ENCODE results near the gene PTPRG. TPM values are rescaled to one million over a fixed set of nuclear protein-coding genes. Genes with fewer than 3 reads are reported as not detected.

PTPRG gene
- total RNA-seq, 1 donor from 2014 or later: 77.2 TPM

DNA sequence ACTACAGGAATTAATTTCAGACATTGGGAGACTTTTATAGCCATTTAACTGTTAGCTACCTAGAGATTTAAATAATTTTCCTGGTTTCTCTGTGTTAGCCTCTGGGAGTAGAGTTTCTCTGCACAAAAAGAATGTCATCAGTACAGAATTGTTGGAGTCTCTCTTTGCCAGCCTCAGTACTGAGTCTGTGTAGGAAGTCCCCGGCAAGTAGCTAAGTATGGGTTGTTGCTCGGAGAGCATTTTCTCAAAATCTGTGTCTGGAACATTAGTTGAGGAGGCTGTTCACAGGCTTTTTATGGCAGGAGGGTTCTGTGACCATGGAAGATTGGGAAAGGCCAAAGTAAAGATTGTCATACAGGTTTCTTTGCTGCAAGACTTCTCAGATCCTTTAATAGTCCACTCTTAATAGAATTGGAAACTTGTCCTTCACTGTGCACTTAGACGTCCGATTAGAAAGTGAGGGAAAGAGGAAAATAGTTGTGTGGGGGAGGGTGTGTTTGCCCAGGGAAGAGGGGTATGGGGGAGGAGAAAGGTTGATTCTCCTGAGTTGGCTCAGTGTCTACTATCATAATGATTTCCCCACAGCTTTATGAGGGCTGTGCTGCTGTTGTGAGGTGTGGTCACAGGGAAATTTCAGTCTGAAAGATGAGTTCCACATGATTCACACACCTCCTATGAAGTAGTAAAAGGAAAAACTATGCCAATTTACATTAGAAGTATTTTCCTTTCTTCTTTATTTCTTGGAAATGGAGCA is 207.1 kb downstream of the PTPRG start:
- Mint-ChIP-seq H3K9me3 (peaks cover 4% of the 10 kb centered on the region), H3K4me3 (no peak overlapping the region), H3K27ac (no peak overlapping the region), H3K36me3 (peaks cover 3% of the 10 kb centered on the region), H3K4me1 (ENCODE audit: unreplicated experiment) (peaks cover 20% of the 10 kb centered on the region), H3K27me3 (no peaks in the 10 kb centered on the region)
- TF ChIP-seq, protein P1, sequence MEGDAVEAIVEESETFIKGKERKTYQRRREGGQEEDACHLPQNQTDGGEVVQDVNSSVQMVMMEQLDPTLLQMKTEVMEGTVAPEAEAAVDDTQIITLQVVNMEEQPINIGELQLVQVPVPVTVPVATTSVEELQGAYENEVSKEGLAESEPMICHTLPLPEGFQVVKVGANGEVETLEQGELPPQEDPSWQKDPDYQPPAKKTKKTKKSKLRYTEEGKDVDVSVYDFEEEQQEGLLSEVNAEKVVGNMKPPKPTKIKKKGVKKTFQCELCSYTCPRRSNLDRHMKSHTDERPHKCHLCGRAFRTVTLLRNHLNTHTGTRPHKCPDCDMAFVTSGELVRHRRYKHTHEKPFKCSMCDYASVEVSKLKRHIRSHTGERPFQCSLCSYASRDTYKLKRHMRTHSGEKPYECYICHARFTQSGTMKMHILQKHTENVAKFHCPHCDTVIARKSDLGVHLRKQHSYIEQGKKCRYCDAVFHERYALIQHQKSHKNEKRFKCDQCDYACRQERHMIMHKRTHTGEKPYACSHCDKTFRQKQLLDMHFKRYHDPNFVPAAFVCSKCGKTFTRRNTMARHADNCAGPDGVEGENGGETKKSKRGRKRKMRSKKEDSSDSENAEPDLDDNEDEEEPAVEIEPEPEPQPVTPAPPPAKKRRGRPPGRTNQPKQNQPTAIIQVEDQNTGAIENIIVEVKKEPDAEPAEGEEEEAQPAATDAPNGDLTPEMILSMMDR (conservative IDR thresholded peaks at IDR 0.05): no peak
- DNase-seq (ENCODE audit: extremely low spot score, unreplicated experiment): no peak

DNA sequence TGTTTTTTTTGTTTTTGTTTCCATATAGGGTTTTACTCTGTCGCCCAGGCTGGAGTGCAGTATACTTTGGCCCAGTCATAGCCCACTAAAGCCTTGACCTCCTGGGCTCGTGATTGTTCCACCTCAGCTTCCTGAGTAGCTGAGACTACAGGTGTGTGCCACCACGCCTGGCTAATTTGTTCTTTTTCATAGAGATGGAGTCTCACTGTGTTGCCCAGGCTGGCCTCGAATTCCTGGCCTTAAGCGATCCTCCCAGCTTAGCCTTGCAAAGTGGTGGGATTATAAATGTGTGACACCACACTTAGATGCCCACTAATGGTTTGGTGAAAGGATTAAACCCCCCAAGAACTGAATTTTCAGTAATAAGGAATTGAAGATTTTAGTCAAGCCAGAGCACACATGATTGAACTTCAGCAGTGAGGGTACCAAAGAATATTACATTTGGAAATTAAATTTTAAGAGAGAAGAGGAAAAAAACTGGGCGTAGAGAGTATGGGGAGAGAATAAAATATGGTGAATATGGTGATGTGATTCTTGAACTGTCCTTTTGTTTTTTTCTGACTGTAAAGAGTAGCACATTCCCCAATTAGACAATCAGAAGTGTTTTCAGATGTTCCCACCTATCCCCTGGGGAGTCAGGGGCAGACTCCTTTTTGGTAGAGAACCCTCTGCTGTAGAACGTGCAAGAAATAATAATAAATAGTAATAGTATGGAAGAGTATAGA is 208.1 kb downstream of the PTPRG start:
- DNase-seq (ENCODE audit: extremely low spot score, unreplicated experiment): no peak
- TF ChIP-seq, protein P1 (conservative IDR thresholded peaks at IDR 0.05): no peak
- H3K4me1 Mint-ChIP-seq (ENCODE audit: unreplicated experiment): peaks cover 24% of the 10 kb centered on the region
- no peaks in the 10 kb centered on the region for H3K9me3 Mint-ChIP-seq
- H3K27me3 Mint-ChIP-seq: no peaks in the 10 kb centered on the region
- H3K4me3 Mint-ChIP-seq: no peak overlapping the region
- H3K27ac Mint-ChIP-seq: no peak overlapping the region
- peaks cover 3% of the 10 kb centered on the region for H3K36me3 Mint-ChIP-seq

DNA sequence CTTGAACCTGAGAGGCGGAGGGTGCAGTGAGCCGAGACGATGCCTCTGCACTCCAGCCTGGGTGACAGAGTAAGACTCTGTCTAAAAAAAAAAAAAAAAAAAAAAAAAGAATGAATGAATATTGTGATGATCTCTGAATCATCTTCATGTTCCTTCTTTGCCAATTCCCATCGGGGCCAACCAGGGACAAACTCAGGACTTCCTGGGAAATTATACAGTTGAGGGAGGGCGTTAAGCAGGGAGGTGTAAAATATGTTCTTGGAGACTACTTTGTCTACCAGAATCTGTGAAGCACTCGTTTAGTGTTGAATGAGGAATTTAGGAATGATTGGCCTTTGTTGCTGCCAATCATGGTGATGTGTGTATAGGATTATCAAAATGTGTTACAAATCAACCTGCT is 210.6 kb downstream of the PTPRG start:
- DNase-seq (ENCODE audit: extremely low spot score, unreplicated experiment): no peak
- H3K27ac Mint-ChIP-seq: no peak overlapping the region
- no peaks in the 10 kb centered on the region for H3K27me3 Mint-ChIP-seq
- TF ChIP-seq, protein P1 (conservative IDR thresholded peaks at IDR 0.05): no peak
- peaks cover 3% of the 10 kb centered on the region for H3K36me3 Mint-ChIP-seq
- no peaks in the 10 kb centered on the region for H3K9me3 Mint-ChIP-seq
- H3K4me1 Mint-ChIP-seq (ENCODE audit: unreplicated experiment): peaks cover 35% of the 10 kb centered on the region
- H3K4me3 Mint-ChIP-seq: no peak overlapping the region

DNA sequence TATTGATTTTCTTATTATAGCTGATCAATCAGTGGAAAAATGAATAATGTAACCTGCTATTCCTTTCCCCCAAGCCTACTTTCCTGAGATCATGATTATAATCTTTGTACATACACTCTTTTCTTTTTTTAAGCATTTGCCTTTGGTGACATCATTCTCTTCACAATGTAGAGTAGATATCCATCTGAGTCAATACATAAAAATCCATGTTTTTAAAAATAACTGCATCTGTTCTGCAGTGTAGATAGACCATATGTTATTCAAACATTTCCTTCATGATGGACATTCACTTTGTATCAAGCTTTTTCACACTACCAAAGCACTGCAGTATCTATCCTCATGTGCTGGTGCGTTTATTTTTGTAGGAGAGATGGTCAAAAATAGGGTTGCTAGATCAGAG is 211.1 kb downstream of the PTPRG start:
- Mint-ChIP-seq H3K36me3 (peaks cover 3% of the 10 kb centered on the region), H3K27me3 (no peaks in the 10 kb centered on the region), H3K4me1 (ENCODE audit: unreplicated experiment) (peaks cover 38% of the 10 kb centered on the region), H3K9me3 (no peaks in the 10 kb centered on the region), H3K4me3 (no peak overlapping the region), H3K27ac (no peak overlapping the region)
- TF ChIP-seq, protein P1 (conservative IDR thresholded peaks at IDR 0.05): no peak
- no peak for DNase-seq (ENCODE audit: extremely low spot score, unreplicated experiment)

DNA sequence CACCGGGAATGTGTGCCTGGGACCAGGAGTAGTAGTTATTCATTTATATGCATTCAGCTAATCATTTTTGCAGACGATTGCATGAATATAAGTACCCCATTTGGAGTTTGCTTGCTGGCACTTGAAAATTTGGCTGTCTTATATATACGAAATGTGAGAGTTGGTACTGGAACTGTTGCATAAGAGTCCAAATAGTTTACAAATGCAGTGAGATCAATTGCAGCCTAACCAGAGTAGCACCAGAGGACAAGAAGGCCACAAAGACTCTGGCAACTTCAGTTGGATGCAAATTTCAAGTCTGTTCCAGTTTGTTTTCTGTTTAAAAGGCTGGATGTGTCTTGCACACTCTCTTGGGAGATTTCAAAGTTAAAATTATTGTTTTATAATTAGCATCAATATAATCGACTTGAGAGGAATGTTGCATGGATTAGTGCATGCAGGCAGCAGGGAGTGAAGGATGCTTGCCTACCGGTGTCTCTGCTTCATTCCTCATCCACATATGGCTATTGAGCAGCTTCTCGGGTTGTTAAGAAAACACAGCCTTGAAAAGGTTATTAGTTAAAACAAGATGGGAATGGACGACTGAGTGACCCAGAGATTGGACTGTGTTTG is 213.0 kb downstream of the PTPRG start:
- Mint-ChIP-seq H3K27me3 (no peaks in the 10 kb centered on the region), H3K36me3 (peaks cover 3% of the 10 kb centered on the region), H3K27ac (no peak overlapping the region), H3K4me1 (ENCODE audit: unreplicated experiment) (peaks cover 32% of the 10 kb centered on the region), H3K9me3 (no peaks in the 10 kb centered on the region), H3K4me3 (no peak overlapping the region)
- TF ChIP-seq, protein P1 (conservative IDR thresholded peaks at IDR 0.05): no peak
- no peak for DNase-seq (ENCODE audit: extremely low spot score, unreplicated experiment)

Measured in type B pancreatic cell (in vitro differentiated cells).